Measurements from ENCODE around the gene CFAP410. TPM values are rescaled to one million over a fixed set of nuclear protein-coding genes. Genes with fewer than 3 reads are reported as not detected.

Gene CFAP410
- total RNA-seq, 1 donor from 2014 or later, result 10.4 TPM

DNA sequence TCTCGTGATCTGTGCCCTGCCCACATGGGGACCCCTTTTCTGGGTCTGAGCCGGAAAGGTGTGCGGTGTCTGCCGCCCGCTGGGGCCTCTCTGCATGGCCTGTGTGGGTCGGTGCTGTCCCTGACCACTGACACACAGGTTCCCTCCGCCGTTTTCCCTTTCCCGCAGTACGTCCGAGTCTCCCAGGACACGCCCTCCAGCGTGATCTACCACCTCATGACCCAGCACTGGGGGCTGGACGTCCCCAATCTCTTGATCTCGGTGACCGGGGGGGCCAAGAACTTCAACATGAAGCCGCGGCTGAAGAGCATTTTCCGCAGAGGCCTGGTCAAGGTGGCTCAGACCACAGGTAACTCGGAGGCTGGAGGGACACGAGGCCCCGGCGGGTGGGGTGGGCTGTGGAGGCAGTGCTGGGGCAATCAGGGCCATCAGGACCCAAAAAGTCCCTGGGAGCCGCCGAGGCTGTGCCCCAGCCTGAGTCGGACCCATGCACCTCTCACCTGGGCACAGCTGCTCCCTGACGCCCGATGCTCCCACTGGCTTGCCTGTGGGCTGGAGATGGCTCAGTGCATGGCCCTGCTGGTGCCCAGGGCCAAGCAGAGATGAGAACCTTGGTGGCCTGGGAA is 27.5 kb upstream of the CFAP410 start:
- H3K27ac Mint-ChIP-seq (ENCODE audit: unreplicated experiment), result no peak overlapping the region
- Histone ChIP-seq H3K36me3 (ENCODE audit: insufficient read depth, low read length) (no peaks in the 10 kb centered on the region), H3K27me3 (ENCODE audit: insufficient read depth, low read length) (no peaks in the 10 kb centered on the region), H2AFZ (ENCODE audit: low read depth, low read length) (no peak overlapping the region), H3K4me3 (ENCODE audit: insufficient read depth, low read depth, low read length) (no peak overlapping the region), H4K20me1 (ENCODE audit: insufficient read depth, low read length) (no peaks in the 10 kb centered on the region), H3K4me1 (ENCODE audit: insufficient read depth, low read length) (no peaks in the 10 kb centered on the region), H3K9me3 (ENCODE audit: insufficient read depth, low read depth, low read length) (no peaks in the 10 kb centered on the region), H3K4me2 (ENCODE audit: low read length) (no peak overlapping the region), H3K79me2 (ENCODE audit: insufficient read depth, low read length) (no peaks in the 10 kb centered on the region), H3K9ac (ENCODE audit: low read length) (no peak overlapping the region), H3K27ac (ENCODE audit: low read depth, low read length) (no peak overlapping the region)
- H3K4me1 Mint-ChIP-seq (ENCODE audit: low read depth, unreplicated experiment), result no peaks in the 10 kb centered on the region
- no peaks in the 10 kb centered on the region for H3K36me3 Mint-ChIP-seq (ENCODE audit: low read depth, unreplicated experiment)
- no peak for DNase-seq (ENCODE audit: low read depth)
- FAIRE-seq, result no peak
- no peak for TF ChIP-seq EZH2 (IDR thresholded peaks at IDR 0.05; ENCODE audit: insufficient read depth, low read length)
- TF ChIP-seq, protein P1, sequence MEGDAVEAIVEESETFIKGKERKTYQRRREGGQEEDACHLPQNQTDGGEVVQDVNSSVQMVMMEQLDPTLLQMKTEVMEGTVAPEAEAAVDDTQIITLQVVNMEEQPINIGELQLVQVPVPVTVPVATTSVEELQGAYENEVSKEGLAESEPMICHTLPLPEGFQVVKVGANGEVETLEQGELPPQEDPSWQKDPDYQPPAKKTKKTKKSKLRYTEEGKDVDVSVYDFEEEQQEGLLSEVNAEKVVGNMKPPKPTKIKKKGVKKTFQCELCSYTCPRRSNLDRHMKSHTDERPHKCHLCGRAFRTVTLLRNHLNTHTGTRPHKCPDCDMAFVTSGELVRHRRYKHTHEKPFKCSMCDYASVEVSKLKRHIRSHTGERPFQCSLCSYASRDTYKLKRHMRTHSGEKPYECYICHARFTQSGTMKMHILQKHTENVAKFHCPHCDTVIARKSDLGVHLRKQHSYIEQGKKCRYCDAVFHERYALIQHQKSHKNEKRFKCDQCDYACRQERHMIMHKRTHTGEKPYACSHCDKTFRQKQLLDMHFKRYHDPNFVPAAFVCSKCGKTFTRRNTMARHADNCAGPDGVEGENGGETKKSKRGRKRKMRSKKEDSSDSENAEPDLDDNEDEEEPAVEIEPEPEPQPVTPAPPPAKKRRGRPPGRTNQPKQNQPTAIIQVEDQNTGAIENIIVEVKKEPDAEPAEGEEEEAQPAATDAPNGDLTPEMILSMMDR (IDR thresholded peaks at IDR 0.05; ENCODE audit: insufficient read depth, low read depth, low read length), result no peak
- no peak overlapping the region for H3K4me3 Mint-ChIP-seq (ENCODE audit: unreplicated experiment)
- H3K27me3 Mint-ChIP-seq (ENCODE audit: low read depth, unreplicated experiment), result peaks cover 37% of the 10 kb centered on the region
- H3K9me3 Mint-ChIP-seq (ENCODE audit: unreplicated experiment), result peaks cover 8% of the 10 kb centered on the region

DNA sequence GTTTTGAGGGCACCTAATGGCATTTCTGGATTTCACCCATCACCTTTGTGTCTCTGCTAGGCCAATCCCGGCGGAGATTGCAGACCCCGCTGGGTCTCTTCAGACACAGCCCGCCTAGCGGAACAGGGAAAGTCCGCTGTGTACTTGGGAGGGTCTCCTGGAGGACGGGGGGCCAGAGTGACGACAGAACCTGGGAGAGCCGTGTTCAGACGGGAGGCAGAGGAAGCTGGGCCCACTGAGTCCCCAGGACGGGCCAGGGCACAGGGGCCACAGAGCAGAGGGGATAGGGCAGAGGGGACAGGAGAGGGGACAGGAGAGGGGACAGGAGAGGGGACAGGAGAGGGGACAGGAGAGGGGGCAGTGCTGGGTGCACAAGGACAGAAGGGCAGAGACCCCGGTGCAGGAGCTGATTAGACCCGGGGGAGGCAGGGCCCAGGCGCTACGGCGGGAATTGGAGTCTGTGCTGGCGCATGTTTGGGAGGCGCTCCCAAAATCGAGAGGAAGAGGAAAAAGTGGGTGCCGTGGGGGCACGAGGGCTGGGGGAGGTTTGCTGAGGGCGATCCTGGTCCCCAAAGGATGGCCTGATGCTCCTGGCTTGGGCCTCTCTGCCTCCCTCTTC is 26.9 kb upstream of the CFAP410 start:
- H4K20me1 ChIP-seq (ENCODE audit: insufficient read depth, low read length), result no peaks in the 10 kb centered on the region
- no peak overlapping the region for H3K27ac ChIP-seq (ENCODE audit: low read depth, low read length)
- no peak overlapping the region for H2AFZ ChIP-seq (ENCODE audit: low read depth, low read length)
- TF ChIP-seq EZH2 (IDR thresholded peaks at IDR 0.05; ENCODE audit: insufficient read depth, low read length), result no peak
- TF ChIP-seq, protein P1 (IDR thresholded peaks at IDR 0.05; ENCODE audit: insufficient read depth, low read depth, low read length), result no peak
- no peak overlapping the region for H3K9ac ChIP-seq (ENCODE audit: low read length)
- H3K4me3 ChIP-seq (ENCODE audit: insufficient read depth, low read depth, low read length), result no peak overlapping the region
- no peaks in the 10 kb centered on the region for H3K79me2 ChIP-seq (ENCODE audit: insufficient read depth, low read length)
- Mint-ChIP-seq H3K9me3 (ENCODE audit: unreplicated experiment) (peaks cover 8% of the 10 kb centered on the region), H3K4me1 (ENCODE audit: low read depth, unreplicated experiment) (no peaks in the 10 kb centered on the region), H3K27ac (ENCODE audit: unreplicated experiment) (no peak overlapping the region), H3K4me3 (ENCODE audit: unreplicated experiment) (no peak overlapping the region), H3K36me3 (ENCODE audit: low read depth, unreplicated experiment) (no peaks in the 10 kb centered on the region), H3K27me3 (ENCODE audit: low read depth, unreplicated experiment) (peaks cover 37% of the 10 kb centered on the region)
- no peak for FAIRE-seq
- no peaks in the 10 kb centered on the region for H3K4me1 ChIP-seq (ENCODE audit: insufficient read depth, low read length)
- H3K9me3 ChIP-seq (ENCODE audit: insufficient read depth, low read depth, low read length), result no peaks in the 10 kb centered on the region
- no peaks in the 10 kb centered on the region for H3K27me3 ChIP-seq (ENCODE audit: insufficient read depth, low read length)
- H3K4me2 ChIP-seq (ENCODE audit: low read length), result no peak overlapping the region
- H3K36me3 ChIP-seq (ENCODE audit: insufficient read depth, low read length), result no peaks in the 10 kb centered on the region
- no peak for DNase-seq (ENCODE audit: low read depth)

Measured in astrocyte (in vitro differentiated cells and primary cell).